WTC11 (cell line): ENCODE results near the gene TTLL10.

Experiments
- GABPB1 ChIP-seq: sonication (generic); formaldehyde crosslinking; IDR thresholded peaks from 2 replicates; pipeline ENCODE4 v1.8.1; 2023; ENCODE audit warnings: mild to moderate bottlenecking, missing genetic modification reagents
- NR1H2 ChIP-seq: sonication (generic); formaldehyde crosslinking; IDR thresholded peaks from 2 replicates; pipeline ENCODE4 v1.9.0; 2021; ENCODE audit warnings: mild to moderate bottlenecking, moderate library complexity, missing genetic modification reagents
- ZNF121 ChIP-seq: sonication (generic); formaldehyde crosslinking; IDR thresholded peaks from 2 replicates; pipeline ENCODE4 v1.8.0; 2023; ENCODE audit warnings: missing genetic modification reagents
- TF ChIP-seq, protein P1 (sequence below): sonication (generic); formaldehyde crosslinking; IDR thresholded peaks from 2 replicates; pipeline ENCODE4 v1.8.0; 2022; ENCODE audit warnings: mild to moderate bottlenecking, missing genetic modification reagents
- TF ChIP-seq, protein P2 (sequence below): fragments of 200-600 bp; IDR thresholded peaks from 2 replicates; pipeline ENCODE4 v1.8.0; 2022; ENCODE audit warnings: antibody characterized with exemption
- TF ChIP-seq, protein P3 (sequence below): sonication (generic); formaldehyde crosslinking; IDR thresholded peaks from 2 replicates; pipeline ENCODE4 v1.8.1; 2023; ENCODE audit warnings: mild to moderate bottlenecking, missing genetic modification reagents

DNA sequence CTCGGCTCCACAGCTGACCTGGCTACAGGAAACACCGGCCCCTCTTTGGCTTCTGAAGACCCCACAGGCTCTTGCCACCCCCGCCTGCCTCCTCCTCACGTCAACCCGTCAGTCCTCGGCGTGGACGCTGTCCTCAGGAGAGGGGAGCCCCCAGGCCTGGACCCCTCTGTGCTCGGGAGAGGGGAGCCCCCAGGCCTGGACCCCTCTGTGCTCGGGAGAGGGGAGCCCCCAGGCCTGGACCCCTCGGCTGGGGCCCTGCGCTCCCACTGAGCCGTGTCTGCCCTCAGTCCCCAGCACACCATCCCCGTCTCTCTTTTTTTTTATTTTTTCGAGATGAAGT is 31.8 kb upstream of the TTLL10 start:
- TF ChIP-seq NR1H2 (CRISPR knock-in tag) = no peak
- TF ChIP-seq, protein P1, sequence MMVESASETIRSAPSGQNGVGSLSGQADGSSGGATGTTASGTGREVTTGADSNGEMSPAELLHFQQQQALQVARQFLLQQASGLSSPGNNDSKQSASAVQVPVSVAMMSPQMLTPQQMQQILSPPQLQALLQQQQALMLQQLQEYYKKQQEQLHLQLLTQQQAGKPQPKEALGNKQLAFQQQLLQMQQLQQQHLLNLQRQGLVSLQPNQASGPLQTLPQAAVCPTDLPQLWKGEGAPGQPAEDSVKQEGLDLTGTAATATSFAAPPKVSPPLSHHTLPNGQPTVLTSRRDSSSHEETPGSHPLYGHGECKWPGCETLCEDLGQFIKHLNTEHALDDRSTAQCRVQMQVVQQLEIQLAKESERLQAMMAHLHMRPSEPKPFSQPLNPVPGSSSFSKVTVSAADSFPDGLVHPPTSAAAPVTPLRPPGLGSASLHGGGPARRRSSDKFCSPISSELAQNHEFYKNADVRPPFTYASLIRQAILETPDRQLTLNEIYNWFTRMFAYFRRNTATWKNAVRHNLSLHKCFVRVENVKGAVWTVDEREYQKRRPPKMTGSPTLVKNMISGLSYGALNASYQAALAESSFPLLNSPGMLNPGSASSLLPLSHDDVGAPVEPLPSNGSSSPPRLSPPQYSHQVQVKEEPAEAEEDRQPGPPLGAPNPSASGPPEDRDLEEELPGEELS (CRISPR knock-in tag) = no peak
- TF ChIP-seq, protein P2, sequence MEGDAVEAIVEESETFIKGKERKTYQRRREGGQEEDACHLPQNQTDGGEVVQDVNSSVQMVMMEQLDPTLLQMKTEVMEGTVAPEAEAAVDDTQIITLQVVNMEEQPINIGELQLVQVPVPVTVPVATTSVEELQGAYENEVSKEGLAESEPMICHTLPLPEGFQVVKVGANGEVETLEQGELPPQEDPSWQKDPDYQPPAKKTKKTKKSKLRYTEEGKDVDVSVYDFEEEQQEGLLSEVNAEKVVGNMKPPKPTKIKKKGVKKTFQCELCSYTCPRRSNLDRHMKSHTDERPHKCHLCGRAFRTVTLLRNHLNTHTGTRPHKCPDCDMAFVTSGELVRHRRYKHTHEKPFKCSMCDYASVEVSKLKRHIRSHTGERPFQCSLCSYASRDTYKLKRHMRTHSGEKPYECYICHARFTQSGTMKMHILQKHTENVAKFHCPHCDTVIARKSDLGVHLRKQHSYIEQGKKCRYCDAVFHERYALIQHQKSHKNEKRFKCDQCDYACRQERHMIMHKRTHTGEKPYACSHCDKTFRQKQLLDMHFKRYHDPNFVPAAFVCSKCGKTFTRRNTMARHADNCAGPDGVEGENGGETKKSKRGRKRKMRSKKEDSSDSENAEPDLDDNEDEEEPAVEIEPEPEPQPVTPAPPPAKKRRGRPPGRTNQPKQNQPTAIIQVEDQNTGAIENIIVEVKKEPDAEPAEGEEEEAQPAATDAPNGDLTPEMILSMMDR = no peak
- TF ChIP-seq, protein P3, sequence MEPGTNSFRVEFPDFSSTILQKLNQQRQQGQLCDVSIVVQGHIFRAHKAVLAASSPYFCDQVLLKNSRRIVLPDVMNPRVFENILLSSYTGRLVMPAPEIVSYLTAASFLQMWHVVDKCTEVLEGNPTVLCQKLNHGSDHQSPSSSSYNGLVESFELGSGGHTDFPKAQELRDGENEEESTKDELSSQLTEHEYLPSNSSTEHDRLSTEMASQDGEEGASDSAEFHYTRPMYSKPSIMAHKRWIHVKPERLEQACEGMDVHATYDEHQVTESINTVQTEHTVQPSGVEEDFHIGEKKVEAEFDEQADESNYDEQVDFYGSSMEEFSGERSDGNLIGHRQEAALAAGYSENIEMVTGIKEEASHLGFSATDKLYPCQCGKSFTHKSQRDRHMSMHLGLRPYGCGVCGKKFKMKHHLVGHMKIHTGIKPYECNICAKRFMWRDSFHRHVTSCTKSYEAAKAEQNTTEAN = no peak
- no peak for TF ChIP-seq ZNF121 (CRISPR knock-in tag)
- no peak for TF ChIP-seq GABPB1
